ENCODE results near the gene INSR. TPM values are rescaled to one million over a fixed set of nuclear protein-coding genes. Genes with fewer than 3 reads are reported as not detected.

Gene INSR
- total RNA-seq, 1 experiment from 2014 or later = 2.5 TPM

DNA sequence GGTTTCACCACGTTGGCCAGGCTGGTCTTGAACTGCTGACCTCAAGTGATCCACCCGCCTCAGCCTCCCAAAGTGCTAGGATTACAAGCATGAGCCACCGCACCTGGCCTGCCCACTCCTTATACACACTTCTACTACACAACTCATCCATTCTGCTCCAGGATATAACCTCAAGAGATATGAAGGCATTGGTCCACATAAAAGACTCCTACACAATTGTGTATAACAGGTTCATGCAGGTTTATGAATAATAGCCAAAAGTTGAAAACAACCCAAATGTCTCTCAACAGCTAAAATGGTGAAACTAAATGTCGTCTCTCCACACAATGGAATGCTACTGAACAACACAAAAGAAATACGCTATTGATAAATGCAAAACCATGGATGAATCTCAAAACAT is 58.1 kb downstream of the INSR start:
- H3K4me1 ChIP-seq (ENCODE audit: control insufficient read depth, insufficient read depth, low read length) = no peaks in the 10 kb centered on the region
- H3K27ac ChIP-seq (ENCODE audit: low read length) = no peak overlapping the region
- ATAC-seq (no peak), DNase-seq (ENCODE audit: low read depth, low spot score) (no peak)
- intact Hi-C loops (cut with micrococcal nuclease; ENCODE audit: unreplicated experiment) (no loop called here), in situ Hi-C loops (cut with HindIII; ENCODE audit: low pct_unique_long_range_greater_than_20kb, low sequenced_read_pairs) (no loop called here)
- CTCF ChIA-PET = interaction anchor here (0.6 kb wide), 1 partner anchor 84 kb away, joined by 4 read pairs; no protein-coding TSS in a partner anchor
- no peaks in the 10 kb centered on the region for H3K9me3 ChIP-seq (ENCODE audit: control insufficient read depth, insufficient read depth, low read depth, low read length)
- no peak overlapping the region for H3K4me3 ChIP-seq (ENCODE audit: low read depth in 2 of 2, low read length in 2 of 2)
- no peaks in the 10 kb centered on the region for H3K36me3 ChIP-seq (ENCODE audit: control insufficient read depth, insufficient read depth, low read length)
- no TSS peak for BruUV-seq (replicated peaks)
- POLR2A ChIA-PET = no interaction called here
- H3K27me3 ChIP-seq (ENCODE audit: control insufficient read depth, insufficient read depth, low read length) = no peaks in the 10 kb centered on the region
- TF ChIP-seq POLR2AphosphoS5 (IDR thresholded peaks at IDR 0.05; ENCODE audit: low read depth, low read length) (no peak), TCF7L2 (IDR thresholded peaks at IDR 0.05; ENCODE audit: low read depth, low read length) (no peak), SIN3A (IDR thresholded peaks at IDR 0.05; ENCODE audit: borderline replicate concordance, insufficient read depth, low read depth, low read length) (no peak)
- TF ChIP-seq, protein P1, sequence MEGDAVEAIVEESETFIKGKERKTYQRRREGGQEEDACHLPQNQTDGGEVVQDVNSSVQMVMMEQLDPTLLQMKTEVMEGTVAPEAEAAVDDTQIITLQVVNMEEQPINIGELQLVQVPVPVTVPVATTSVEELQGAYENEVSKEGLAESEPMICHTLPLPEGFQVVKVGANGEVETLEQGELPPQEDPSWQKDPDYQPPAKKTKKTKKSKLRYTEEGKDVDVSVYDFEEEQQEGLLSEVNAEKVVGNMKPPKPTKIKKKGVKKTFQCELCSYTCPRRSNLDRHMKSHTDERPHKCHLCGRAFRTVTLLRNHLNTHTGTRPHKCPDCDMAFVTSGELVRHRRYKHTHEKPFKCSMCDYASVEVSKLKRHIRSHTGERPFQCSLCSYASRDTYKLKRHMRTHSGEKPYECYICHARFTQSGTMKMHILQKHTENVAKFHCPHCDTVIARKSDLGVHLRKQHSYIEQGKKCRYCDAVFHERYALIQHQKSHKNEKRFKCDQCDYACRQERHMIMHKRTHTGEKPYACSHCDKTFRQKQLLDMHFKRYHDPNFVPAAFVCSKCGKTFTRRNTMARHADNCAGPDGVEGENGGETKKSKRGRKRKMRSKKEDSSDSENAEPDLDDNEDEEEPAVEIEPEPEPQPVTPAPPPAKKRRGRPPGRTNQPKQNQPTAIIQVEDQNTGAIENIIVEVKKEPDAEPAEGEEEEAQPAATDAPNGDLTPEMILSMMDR (IDR thresholded peaks at IDR 0.05) = no peak

DNA sequence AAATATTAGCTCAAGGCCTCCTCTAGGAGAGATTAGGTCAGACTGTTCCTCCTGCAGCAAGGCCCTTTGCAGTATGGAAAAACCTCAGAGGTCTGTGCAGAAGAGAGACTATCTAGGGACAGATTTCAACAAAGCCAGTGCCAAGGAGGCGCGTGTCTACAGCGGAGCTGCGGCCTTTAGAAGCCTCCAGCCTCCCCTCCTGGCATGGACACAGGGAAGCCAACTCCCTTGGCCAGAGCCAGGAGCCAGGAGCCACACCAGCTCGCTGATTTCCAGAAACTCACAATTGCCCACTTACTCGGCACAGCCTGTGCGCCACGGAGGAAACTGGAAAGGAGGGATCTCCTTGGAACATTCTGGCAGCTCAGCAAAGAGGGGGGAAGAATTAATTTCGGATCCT is 63.4 kb downstream of the INSR start:
- BruUV-seq (replicated peaks) = no TSS peak
- Histone ChIP-seq H3K27ac (ENCODE audit: low read length) (no peak overlapping the region), H3K4me3 (ENCODE audit: low read depth in 2 of 2, low read length in 2 of 2) (no peak overlapping the region), H3K9me3 (ENCODE audit: control insufficient read depth, insufficient read depth, low read depth, low read length) (no peaks in the 10 kb centered on the region), H3K4me1 (ENCODE audit: control insufficient read depth, insufficient read depth, low read length) (no peaks in the 10 kb centered on the region), H3K36me3 (ENCODE audit: control insufficient read depth, insufficient read depth, low read length) (no peaks in the 10 kb centered on the region), H3K27me3 (ENCODE audit: control insufficient read depth, insufficient read depth, low read length) (no peaks in the 10 kb centered on the region)
- DNase-seq (ENCODE audit: low read depth, low spot score) = no peak
- in situ Hi-C loops (cut with HindIII; ENCODE audit: low pct_unique_long_range_greater_than_20kb, low sequenced_read_pairs) = no loop called here
- ChIA-PET POLR2A (interaction anchor here (0.7 kb wide), 1 partner anchor 428 kb away, joined by 5 read pairs; no protein-coding TSS in a partner anchor), CTCF (no interaction called here)
- TF ChIP-seq, protein P2, sequence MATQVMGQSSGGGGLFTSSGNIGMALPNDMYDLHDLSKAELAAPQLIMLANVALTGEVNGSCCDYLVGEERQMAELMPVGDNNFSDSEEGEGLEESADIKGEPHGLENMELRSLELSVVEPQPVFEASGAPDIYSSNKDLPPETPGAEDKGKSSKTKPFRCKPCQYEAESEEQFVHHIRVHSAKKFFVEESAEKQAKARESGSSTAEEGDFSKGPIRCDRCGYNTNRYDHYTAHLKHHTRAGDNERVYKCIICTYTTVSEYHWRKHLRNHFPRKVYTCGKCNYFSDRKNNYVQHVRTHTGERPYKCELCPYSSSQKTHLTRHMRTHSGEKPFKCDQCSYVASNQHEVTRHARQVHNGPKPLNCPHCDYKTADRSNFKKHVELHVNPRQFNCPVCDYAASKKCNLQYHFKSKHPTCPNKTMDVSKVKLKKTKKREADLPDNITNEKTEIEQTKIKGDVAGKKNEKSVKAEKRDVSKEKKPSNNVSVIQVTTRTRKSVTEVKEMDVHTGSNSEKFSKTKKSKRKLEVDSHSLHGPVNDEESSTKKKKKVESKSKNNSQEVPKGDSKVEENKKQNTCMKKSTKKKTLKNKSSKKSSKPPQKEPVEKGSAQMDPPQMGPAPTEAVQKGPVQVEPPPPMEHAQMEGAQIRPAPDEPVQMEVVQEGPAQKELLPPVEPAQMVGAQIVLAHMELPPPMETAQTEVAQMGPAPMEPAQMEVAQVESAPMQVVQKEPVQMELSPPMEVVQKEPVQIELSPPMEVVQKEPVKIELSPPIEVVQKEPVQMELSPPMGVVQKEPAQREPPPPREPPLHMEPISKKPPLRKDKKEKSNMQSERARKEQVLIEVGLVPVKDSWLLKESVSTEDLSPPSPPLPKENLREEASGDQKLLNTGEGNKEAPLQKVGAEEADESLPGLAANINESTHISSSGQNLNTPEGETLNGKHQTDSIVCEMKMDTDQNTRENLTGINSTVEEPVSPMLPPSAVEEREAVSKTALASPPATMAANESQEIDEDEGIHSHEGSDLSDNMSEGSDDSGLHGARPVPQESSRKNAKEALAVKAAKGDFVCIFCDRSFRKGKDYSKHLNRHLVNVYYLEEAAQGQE (IDR thresholded peaks at IDR 0.05; ENCODE audit: insufficient read depth in 1 of 2, low read depth in 2 of 2, low read length in 1 of 2) = no peak
- TF ChIP-seq SIN3A (IDR thresholded peaks at IDR 0.05; ENCODE audit: borderline replicate concordance, insufficient read depth, low read depth, low read length) (no peak), POLR2AphosphoS5 (IDR thresholded peaks at IDR 0.05; ENCODE audit: low read depth, low read length) (no peak), TCF7L2 (IDR thresholded peaks at IDR 0.05; ENCODE audit: low read depth, low read length) (no peak)
- TF ChIP-seq, protein P1 (IDR thresholded peaks at IDR 0.05) = no peak
- intact Hi-C loops (cut with micrococcal nuclease; ENCODE audit: unreplicated experiment) = no loop called here
- ATAC-seq = no peak

All from Panc1 (cell line).